ENCODE measurements around the gene UGT2B11. TPM values are rescaled to one million over a fixed set of nuclear protein-coding genes. Genes with fewer than 3 reads are reported as not detected.
"Not testable (repeated sequence)": the region's sequence is repeated elsewhere in the genome, so short reads cannot be mapped to it uniquely, and the experiment has no call there.

UGT2B11 gene
- total RNA-seq, 1 experiment from 2014 or later = not detected

DNA sequence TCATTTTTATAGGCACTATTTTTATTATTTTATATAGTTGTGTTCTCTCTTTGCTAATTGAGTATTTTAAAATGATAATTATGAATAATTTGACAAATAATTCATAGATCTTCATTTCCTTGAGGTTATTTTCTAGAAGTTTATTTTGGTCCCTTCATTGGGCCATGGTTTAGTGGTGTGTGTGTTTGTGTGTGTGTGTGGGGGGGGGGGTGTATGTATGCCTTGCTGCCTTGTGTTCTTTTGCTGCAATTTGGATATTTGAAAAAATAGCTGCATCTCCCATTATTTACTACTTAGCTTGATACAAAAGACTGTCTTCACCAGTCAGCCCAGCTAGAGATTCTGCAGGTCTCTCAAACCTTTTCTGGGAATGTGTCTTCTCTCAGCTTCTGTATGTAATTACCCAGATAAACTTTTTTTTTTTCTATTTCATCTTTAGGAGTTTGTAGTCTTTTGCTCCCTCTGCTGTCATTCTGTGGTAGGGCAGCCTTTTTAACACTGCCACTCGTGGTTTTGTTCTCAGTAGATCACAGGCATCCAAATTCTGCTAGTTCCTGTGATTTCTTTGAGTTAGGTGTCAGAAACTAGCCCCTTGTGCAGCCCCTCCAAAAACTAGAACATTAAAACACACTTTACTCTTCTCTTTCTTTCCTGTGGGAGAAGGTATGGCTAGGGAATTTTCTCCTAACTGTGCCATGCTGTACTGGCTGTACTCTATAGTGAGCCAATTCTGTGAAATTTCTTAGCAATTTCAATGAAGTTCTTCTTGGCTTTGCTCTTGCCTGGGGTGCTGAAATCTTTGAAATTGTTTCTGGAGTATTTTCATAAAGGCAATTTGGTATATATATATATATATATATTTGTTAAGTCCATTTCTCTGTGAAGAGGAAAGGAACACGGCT lies 44.1 kb downstream of the UGT2B11 start:
- DNase-seq (ENCODE audit: low read depth) = peak; percentile 30

DNA sequence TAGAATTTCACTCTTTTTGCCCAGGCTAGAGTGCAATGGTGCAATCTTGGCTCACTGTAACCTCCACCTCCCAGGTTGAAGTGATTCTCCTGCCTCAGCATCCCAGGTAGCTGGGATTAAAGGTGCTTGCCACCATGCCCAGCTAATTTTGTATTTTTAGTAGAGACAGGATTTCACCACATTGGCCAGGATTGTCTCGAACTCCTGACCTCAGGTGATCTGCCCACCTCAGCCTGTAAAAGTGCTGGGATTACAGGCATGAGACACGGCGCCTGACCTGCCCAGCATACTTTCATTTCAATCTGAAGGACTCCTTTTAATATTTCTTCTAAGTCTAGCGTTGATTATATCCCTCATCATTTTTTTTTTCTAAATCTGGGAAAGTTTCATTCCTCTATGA lies 45.4 kb downstream of the UGT2B11 start:
- DNase-seq (ENCODE audit: low read depth) = not testable (repeated sequence)

DNA sequence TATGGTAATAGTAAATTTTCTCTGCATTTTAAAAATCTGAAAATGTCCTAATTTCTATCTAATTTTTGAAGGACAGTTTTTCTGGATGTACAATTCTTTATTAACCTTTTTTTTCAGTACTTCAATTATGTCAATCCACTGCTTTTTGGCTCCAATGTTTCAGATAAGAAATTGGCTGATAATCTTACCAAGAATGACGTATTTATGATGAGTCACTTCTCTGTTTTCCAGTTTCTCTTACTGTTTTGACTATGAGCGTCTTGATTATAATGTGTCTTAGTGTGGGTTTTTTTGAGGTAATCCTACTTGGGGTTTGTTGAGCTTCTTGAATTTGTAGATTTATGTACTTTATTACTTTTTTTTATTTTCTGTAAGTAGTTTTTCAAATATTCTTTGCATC lies 47.2 kb downstream of the UGT2B11 start:
- peak; percentile 1 for DNase-seq (ENCODE audit: low read depth)

DNA sequence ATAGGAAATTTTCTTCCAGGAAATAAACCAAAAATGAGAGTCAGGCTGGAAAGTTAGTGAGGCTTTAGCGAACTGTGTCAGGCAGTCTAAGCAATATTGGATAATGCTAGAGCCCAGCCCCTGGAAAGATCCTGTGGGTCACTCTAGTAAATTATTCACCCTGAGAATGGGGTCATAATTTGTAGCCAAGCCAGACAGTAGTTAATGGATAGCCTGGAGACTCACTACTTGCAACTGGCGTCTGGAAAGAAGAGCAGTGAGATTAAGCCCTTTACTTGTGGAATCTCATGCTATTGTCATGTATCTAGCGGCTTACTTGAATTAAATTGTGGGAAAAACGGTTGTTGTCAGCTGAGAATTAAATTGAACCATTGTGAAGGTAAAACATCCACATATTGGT lies 48.2 kb downstream of the UGT2B11 start:
- DNase-seq (ENCODE audit: low read depth) = not testable (repeated sequence)

DNA sequence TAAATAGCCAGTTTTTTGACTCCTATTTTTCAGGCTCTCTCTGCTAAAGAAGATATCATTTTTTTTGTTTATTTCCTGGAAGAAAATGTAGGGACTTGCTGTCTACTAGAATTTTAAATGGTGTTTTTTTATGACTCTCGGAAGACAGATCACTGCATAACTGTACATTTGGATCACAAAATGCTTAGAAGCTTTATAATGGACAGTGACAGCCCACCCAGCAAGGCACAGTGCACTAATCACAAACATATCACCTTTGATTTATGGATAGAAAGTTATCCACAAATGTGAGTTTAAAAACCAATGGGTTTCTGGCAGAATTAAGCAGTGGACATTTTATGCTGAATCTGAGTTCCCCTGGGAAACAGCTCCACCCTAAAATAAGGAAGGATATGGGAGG lies 48.8 kb downstream of the UGT2B11 start:
- not testable (repeated sequence) for DNase-seq (ENCODE audit: low read depth)

DNA sequence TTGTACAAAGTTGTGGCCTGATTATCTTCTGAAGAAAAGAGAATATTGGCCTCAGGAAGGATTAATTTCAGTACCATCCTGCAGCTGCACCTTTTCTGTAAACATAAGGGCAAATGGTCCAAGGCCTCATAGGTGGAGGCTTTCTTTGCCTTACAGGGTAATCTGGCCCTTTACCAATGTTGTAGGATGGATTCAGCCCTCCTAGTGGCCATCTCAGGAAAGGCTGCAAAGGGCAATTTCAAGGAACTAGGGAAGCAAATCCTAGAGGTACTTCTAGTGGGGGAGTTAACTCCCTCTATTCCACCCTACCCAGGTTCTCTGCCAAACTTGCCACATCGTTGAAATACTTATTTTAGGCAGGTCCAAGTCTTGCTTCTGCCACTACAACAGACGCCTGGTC lies 57.6 kb downstream of the UGT2B11 start:
- DNase-seq (ENCODE audit: low read depth) = peak; percentile 2

DNA sequence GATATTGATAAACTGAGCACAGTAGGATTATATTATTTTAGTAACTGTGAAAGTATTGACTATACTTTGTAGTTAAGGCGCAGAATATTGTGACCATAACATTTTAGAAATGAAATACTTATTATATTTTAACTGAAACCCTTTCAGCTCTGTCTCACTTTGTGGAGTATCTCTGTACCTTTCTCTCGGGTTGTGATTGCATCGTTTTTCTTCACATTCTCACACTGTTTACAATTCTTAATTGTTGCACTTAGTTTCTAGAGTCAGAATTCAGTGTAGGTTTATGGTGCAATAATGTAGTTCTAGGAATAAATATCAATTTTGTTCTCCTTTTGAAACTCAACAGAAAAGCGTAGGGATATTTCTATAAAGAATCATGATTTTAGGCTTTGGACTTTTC lies 60.5 kb downstream of the UGT2B11 start:
- no peak for DNase-seq (ENCODE audit: low read depth)

Other genes starting within 250 kb of the UGT2B11 start
- 0.99 and 1.0 TPM in 2 replicates for gene UGT2B7, start 118.3 kb downstream of the UGT2B11 start, total RNA-seq (2014; rRNA removed; shearing (Covaris generic))
- not detected in 2 replicates for gene UGT2B28, start 65.7 kb upstream of the UGT2B11 start, total RNA-seq (2014; rRNA removed; shearing (Covaris generic))

Data from M059J (cell line).